WTC11 (cell line): ENCODE results near the gene INPP5E. TPM values are rescaled to one million over a fixed set of nuclear protein-coding genes. Genes with fewer than 3 reads are reported as not detected.

Experiments
- ATAC-seq: fragments of 200-7000 bp; cut with Tn5 transposase; 2 replicates; pipeline ENCODE4 v1.10.0; 2021; ENCODE audit warnings: mild to moderate bottlenecking, moderate library complexity
- CTCF ChIA-PET: fragments of 300-600 bp; sonication (Branson Sonifier 250); formaldehyde crosslinking; loops from one replicate; lab custom pipeline; 2021; ENCODE audit warnings: antibody characterized with exemption; lab: Charles Lee
- POLR2A ChIA-PET: fragments of 350-600 bp; sonication (Branson Sonifier 250); formaldehyde crosslinking; loops from one replicate; lab custom pipeline; 2021; ENCODE audit warnings: antibody characterized with exemption; lab: Charles Lee
- DNase-seq: peaks from one replicate; pipeline ENCODE4 v3.0.0; 2021; ENCODE audit warnings: low spot score
- H3K27ac Mint-ChIP-seq: 2 replicates; pipeline ENCODE4 v1.8.0; 2021; ENCODE audit warnings: mixed read lengths
- H3K27me3 Mint-ChIP-seq: 2 replicates; pipeline ENCODE4 v1.8.0; 2021; ENCODE audit warnings: low read depth, mild to moderate bottlenecking, moderate library complexity, mixed read lengths
- H3K36me3 Mint-ChIP-seq: 2 replicates; pipeline ENCODE4 v1.8.0; 2021; ENCODE audit warnings: mixed read lengths
- H3K4me1 Mint-ChIP-seq: 2 replicates; pipeline ENCODE4 v1.8.0; 2022; ENCODE audit warnings: mixed read lengths
- H3K4me3 Mint-ChIP-seq: 2 replicates; pipeline ENCODE4 v1.8.0; 2021; ENCODE audit warnings: mild to moderate bottlenecking, moderate library complexity, mixed read lengths
- H3K9me3 Mint-ChIP-seq: 2 replicates; pipeline ENCODE4 v1.8.0; 2021; ENCODE audit warnings: mixed read lengths
- E2F4 ChIP-seq: sonication (generic); formaldehyde crosslinking; IDR thresholded peaks from 2 replicates; pipeline ENCODE4 v1.8.1; 2022; ENCODE audit warnings: low read depth, mild to moderate bottlenecking, moderate library complexity, missing genetic modification reagents, borderline replicate concordance
- ETV6 ChIP-seq: sonication (generic); formaldehyde crosslinking; IDR thresholded peaks from 2 replicates; pipeline ENCODE4 v1.8.1; 2022; ENCODE audit warnings: mild to moderate bottlenecking, missing genetic modification reagents
- GABPB1 ChIP-seq: sonication (generic); formaldehyde crosslinking; IDR thresholded peaks from 2 replicates; pipeline ENCODE4 v1.8.1; 2023; ENCODE audit warnings: mild to moderate bottlenecking, missing genetic modification reagents
- GTF2I ChIP-seq: fragments of 250-450 bp; sonication (Bioruptor Pico); conservative IDR thresholded peaks from 2 replicates; pipeline ENCODE4 v1.4.0; 2021; ENCODE audit warnings: mild to moderate bottlenecking
- JUN ChIP-seq: sonication (generic); formaldehyde crosslinking; IDR thresholded peaks from 2 replicates; pipeline ENCODE4 v1.8.0; 2023; ENCODE audit warnings: mild to moderate bottlenecking, missing genetic modification reagents
- NFYB ChIP-seq: sonication (generic); formaldehyde crosslinking; conservative IDR thresholded peaks from 2 replicates; pipeline ENCODE4 v1.8.0; 2022; ENCODE audit warnings: low read depth, missing genetic modification reagents
- NR1H2 ChIP-seq: sonication (generic); formaldehyde crosslinking; IDR thresholded peaks from 2 replicates; pipeline ENCODE4 v1.9.0; 2021; ENCODE audit warnings: mild to moderate bottlenecking, moderate library complexity, missing genetic modification reagents
- PREB ChIP-seq: sonication (generic); formaldehyde crosslinking; IDR thresholded peaks from 2 replicates; pipeline ENCODE4 v1.8.1; 2022; ENCODE audit warnings: mild to moderate bottlenecking, missing genetic modification reagents, moderate library complexity, borderline replicate concordance
- TCF7 ChIP-seq: sonication (generic); formaldehyde crosslinking; IDR thresholded peaks from 2 replicates; pipeline ENCODE4 v1.8.0; 2022; ENCODE audit warnings: mild to moderate bottlenecking, low read depth, missing genetic modification reagents, moderate library complexity
- TP53 ChIP-seq: sonication (generic); formaldehyde crosslinking; IDR thresholded peaks from 2 replicates; pipeline ENCODE4 v1.8.1; 2023; ENCODE audit warnings: mild to moderate bottlenecking, missing genetic modification reagents
- ZNF121 ChIP-seq: sonication (generic); formaldehyde crosslinking; IDR thresholded peaks from 2 replicates; pipeline ENCODE4 v1.8.0; 2023; ENCODE audit warnings: missing genetic modification reagents
- total RNA-seq: library from RNA; stranded (reverse); gene quantifications from 3 replicates; pipeline ENCODE4 v1.2.3, GENCODE V29; 2021
- TF ChIP-seq, protein P1 (sequence below): fragments of 250-450 bp; sonication (Bioruptor Pico); IDR thresholded peaks from 2 replicates; pipeline ENCODE4 v1.9.0; 2021; ENCODE audit warnings: mild to moderate bottlenecking
- TF ChIP-seq, protein P2 (sequence below): sonication (generic); formaldehyde crosslinking; IDR thresholded peaks from 2 replicates; pipeline ENCODE4 v1.8.0; 2022; ENCODE audit warnings: mild to moderate bottlenecking, missing genetic modification reagents
- TF ChIP-seq, protein P3 (sequence below): sonication (generic); formaldehyde crosslinking; IDR thresholded peaks from 2 replicates; pipeline ENCODE4 v1.8.1; 2023; ENCODE audit warnings: mild to moderate bottlenecking, moderate library complexity, missing genetic modification reagents
- TF ChIP-seq, protein P4 (sequence below): fragments of 200-600 bp; IDR thresholded peaks from 2 replicates; pipeline ENCODE4 v1.8.0; 2022; ENCODE audit warnings: antibody characterized with exemption

Gene INPP5E
- total RNA-seq, 1 experiment from 2014 or later, result 24.0 TPM

GRCh38 chr9:136439481-136440408 lies at the start of gene INPP5E (continued):
- TF ChIP-seq E2F4 (CRISPR knock-in tag) (peak; percentile 44; the same call in 1 of the 2 replicates), TP53 (0 out of 2 replicates have a peak, but pooled peaks have one; percentile 16), PREB (CRISPR knock-in tag) (no peak), TCF7 (CRISPR knock-in tag) (0 out of 2 replicates have a peak, but pooled peaks have one; percentile 57)

- DNase-seq, result peak; percentile 89
- TF ChIP-seq GABPB1 (CRISPR knock-in tag), result no peak
- TF ChIP-seq, protein P1, sequence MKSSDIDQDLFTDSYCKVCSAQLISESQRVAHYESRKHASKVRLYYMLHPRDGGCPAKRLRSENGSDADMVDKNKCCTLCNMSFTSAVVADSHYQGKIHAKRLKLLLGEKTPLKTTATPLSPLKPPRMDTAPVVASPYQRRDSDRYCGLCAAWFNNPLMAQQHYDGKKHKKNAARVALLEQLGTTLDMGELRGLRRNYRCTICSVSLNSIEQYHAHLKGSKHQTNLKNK (CRISPR knock-in tag), result no peak
- no peak for TF ChIP-seq NR1H2 (CRISPR knock-in tag)
- TF ChIP-seq ZNF121 (CRISPR knock-in tag), result peak; percentile 80; the same call in 1 of the 2 replicates
- TF ChIP-seq, protein P2, sequence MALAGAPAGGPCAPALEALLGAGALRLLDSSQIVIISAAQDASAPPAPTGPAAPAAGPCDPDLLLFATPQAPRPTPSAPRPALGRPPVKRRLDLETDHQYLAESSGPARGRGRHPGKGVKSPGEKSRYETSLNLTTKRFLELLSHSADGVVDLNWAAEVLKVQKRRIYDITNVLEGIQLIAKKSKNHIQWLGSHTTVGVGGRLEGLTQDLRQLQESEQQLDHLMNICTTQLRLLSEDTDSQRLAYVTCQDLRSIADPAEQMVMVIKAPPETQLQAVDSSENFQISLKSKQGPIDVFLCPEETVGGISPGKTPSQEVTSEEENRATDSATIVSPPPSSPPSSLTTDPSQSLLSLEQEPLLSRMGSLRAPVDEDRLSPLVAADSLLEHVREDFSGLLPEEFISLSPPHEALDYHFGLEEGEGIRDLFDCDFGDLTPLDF (CRISPR knock-in tag), result no peak
- TF ChIP-seq, protein P3, sequence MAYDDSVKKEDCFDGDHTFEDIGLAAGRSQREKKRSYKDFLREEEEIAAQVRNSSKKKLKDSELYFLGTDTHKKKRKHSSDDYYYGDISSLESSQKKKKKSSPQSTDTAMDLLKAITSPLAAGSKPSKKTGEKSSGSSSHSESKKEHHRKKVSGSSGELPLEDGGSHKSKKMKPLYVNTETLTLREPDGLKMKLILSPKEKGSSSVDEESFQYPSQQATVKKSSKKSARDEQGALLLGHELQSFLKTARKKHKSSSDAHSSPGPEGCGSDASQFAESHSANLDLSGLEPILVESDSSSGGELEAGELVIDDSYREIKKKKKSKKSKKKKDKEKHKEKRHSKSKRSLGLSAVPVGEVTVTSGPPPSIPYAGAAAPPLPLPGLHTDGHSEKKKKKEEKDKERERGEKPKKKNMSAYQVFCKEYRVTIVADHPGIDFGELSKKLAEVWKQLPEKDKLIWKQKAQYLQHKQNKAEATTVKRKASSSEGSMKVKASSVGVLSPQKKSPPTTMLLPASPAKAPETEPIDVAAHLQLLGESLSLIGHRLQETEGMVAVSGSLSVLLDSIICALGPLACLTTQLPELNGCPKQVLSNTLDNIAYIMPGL (CRISPR knock-in tag), result 0 out of 2 replicates have a peak, but pooled peaks have one; percentile 23
- TF ChIP-seq JUN (CRISPR knock-in tag), result no peak
- 0 out of 2 replicates have a peak, but pooled peaks have one; percentile 20 for TF ChIP-seq ETV6 (CRISPR knock-in tag)
- TF ChIP-seq, protein P4, sequence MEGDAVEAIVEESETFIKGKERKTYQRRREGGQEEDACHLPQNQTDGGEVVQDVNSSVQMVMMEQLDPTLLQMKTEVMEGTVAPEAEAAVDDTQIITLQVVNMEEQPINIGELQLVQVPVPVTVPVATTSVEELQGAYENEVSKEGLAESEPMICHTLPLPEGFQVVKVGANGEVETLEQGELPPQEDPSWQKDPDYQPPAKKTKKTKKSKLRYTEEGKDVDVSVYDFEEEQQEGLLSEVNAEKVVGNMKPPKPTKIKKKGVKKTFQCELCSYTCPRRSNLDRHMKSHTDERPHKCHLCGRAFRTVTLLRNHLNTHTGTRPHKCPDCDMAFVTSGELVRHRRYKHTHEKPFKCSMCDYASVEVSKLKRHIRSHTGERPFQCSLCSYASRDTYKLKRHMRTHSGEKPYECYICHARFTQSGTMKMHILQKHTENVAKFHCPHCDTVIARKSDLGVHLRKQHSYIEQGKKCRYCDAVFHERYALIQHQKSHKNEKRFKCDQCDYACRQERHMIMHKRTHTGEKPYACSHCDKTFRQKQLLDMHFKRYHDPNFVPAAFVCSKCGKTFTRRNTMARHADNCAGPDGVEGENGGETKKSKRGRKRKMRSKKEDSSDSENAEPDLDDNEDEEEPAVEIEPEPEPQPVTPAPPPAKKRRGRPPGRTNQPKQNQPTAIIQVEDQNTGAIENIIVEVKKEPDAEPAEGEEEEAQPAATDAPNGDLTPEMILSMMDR, result peak; percentile 95
- TF ChIP-seq GTF2I, result no peak
- no peak for TF ChIP-seq NFYB (CRISPR knock-in tag)
- Mint-ChIP-seq H3K27ac (no peak overlapping the region), H3K27me3 (no peaks in the 10 kb centered on the region), H3K36me3 (no peaks in the 10 kb centered on the region), H3K4me3 (no peak overlapping the region), H3K9me3 (peaks cover 3% of the 10 kb centered on the region; the same call in 1 of the 2 replicates), H3K4me1 (peaks cover 4% of the 10 kb centered on the region)
- POLR2A ChIA-PET, result no interaction called here
- peak; percentile 53 for ATAC-seq
- CTCF ChIA-PET, result interaction anchor here (0.5 to 9.1 kb wide), 14 partner anchors 33 to 203 kb away, joined by 3 to 163 read pairs (median 6); no protein-coding TSS in a partner anchor
These were observed 48.9 kb upstream of the INPP5E start for GRCh38 chr9:136488247-136489214.
